OCI-LY3 (cell line): ENCODE measurements around the gene FOCAD.

Experiments used
- H2AFZ ChIP-seq: fragments of 200-600, 300-600 bp; shearing (Covaris generic); 2 replicates; pipeline ENCODE4 v1.6.0; 2014; ENCODE audit warnings: antibody characterized with exemption, low read depth, low read length
- H3K27ac ChIP-seq: fragments of 200-600, 300-600 bp; sonication (generic); 2 replicates; pipeline ENCODE4 v1.5.1; 2014; ENCODE audit warnings: mild to moderate bottlenecking, low read length, moderate library complexity, mixed read lengths
- H3K27me3 ChIP-seq: fragments of 200-600, 300-600 bp; sonication (generic); 2 replicates; pipeline ENCODE4 v1.6.1; 2014; ENCODE audit warnings: low read depth, low read length, mixed read lengths
- H3K36me3 ChIP-seq: fragments of 200-600, 300-600 bp; sonication (generic); replicated peaks from 2 replicates; pipeline ENCODE3; 2014; ENCODE audit warnings: low read depth, low read length, mixed read lengths
- H3K4me1 ChIP-seq: fragments of 300-600, 200-600 bp; sonication (generic); 2 replicates; pipeline ENCODE4 v1.6.1; 2014; ENCODE audit warnings: low read length, mixed read lengths
- H3K4me2 ChIP-seq: fragments of 200-600, 300-600 bp; sonication (generic); 2 replicates; pipeline ENCODE4 v1.6.1; 2014; ENCODE audit warnings: low read length, mixed read lengths
- H3K4me3 ChIP-seq: fragments of 300-600, 200-600 bp; sonication (generic); 2 replicates; pipeline ENCODE4 v1.5.1; 2014; ENCODE audit warnings: antibody characterized with exemption, mild to moderate bottlenecking, low read length, moderate library complexity
- H3K79me2 ChIP-seq: fragments of 300-600, 200-600 bp; shearing (Covaris generic); 2 replicates; pipeline ENCODE4 v1.6.1; 2014; ENCODE audit warnings: mild to moderate bottlenecking, low read length, mixed read lengths
- H3K9ac ChIP-seq: fragments of 300-600, 200-600 bp; shearing (Covaris generic); 2 replicates; pipeline ENCODE4 v1.6.0; 2014; ENCODE audit warnings: mild to moderate bottlenecking, low read length, moderate library complexity
- H3K9me3 ChIP-seq: fragments of 200-600, 300-600 bp; shearing (Covaris generic); 2 replicates; pipeline ENCODE4 v1.6.1; 2014; ENCODE audit warnings: low read length, mixed read lengths; ENCODE audit not compliant: insufficient read depth
- H4K20me1 ChIP-seq: fragments of 200-600, 300-600 bp; sonication (generic); 2 replicates; pipeline ENCODE4 v1.6.1; 2016; ENCODE audit warnings: low read length, mixed read lengths; ENCODE audit not compliant: insufficient read depth
- EZH2phosphoT487 ChIP-seq: fragments of 200-600 bp; shearing (Covaris generic); IDR thresholded peaks from 2 replicates; pipeline ENCODE4 v1.6.1; 2018; ENCODE audit warnings: antibody characterized with exemption, mixed run types, low read depth
- TF ChIP-seq, protein P1 (sequence below): fragments of 200-600, 300-600 bp; sonication (generic); IDR thresholded peaks from 2 replicates; pipeline ENCODE4 v1.5.1; 2014; ENCODE audit warnings: antibody characterized with exemption, low read length, low read depth

The FOCAD gene

DNA sequence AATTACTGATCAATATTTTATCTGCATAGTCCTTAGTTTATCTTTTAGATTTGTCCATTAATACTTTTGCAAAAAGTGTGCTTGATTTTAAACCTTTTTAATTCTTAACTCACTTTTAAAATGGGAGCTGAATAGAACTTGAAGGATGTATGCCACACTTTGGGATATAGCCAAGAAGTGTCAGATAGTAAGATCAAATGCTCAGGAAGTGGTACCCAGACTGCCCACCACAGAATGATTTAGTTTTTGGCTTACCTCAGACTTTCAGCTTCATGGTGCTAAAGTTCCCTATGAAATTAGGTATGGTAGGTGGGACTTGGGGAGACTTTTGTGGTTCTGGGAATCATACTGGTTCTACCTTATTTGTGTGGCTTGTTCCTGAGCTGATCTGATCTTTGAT, 14.7 kb downstream of the FOCAD start:
- Histone ChIP-seq H3K4me3 (no peak overlapping the region), H2AFZ (no peak overlapping the region), H3K9me3 (no peaks in the 10 kb centered on the region), H3K27ac (no peak overlapping the region), H3K9ac (no peak overlapping the region), H3K36me3 (no peaks in the 10 kb centered on the region), H3K4me2 (no peak overlapping the region), H3K4me1 (no peaks in the 10 kb centered on the region), H4K20me1 (no peaks in the 10 kb centered on the region), H3K27me3 (no peaks in the 10 kb centered on the region), H3K79me2 (no peaks in the 10 kb centered on the region; the same call in 1 of the 2 replicates)
- no peak for TF ChIP-seq EZH2phosphoT487
- TF ChIP-seq, protein P1, sequence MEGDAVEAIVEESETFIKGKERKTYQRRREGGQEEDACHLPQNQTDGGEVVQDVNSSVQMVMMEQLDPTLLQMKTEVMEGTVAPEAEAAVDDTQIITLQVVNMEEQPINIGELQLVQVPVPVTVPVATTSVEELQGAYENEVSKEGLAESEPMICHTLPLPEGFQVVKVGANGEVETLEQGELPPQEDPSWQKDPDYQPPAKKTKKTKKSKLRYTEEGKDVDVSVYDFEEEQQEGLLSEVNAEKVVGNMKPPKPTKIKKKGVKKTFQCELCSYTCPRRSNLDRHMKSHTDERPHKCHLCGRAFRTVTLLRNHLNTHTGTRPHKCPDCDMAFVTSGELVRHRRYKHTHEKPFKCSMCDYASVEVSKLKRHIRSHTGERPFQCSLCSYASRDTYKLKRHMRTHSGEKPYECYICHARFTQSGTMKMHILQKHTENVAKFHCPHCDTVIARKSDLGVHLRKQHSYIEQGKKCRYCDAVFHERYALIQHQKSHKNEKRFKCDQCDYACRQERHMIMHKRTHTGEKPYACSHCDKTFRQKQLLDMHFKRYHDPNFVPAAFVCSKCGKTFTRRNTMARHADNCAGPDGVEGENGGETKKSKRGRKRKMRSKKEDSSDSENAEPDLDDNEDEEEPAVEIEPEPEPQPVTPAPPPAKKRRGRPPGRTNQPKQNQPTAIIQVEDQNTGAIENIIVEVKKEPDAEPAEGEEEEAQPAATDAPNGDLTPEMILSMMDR: no peak

DNA sequence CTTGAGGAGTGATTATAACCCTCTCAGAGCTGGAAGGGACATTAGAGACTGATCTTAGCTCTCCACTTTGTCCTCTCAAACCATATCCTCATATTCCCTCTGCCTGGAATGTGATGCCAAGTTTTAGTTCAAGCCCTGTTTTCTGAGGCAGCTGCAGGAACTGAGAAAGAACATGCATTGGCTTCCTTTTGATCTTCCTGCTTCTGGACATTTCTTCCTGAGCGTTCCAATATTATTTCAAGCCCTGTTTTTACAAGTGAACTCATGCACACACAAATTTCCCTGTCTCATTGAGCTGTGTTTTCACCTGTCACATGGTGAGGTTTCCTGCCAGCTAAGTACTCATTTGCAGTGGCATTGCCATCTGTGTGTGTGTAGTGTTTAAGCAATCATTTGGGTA, 17.0 kb downstream of the FOCAD start:
- Histone ChIP-seq H3K27me3 (no peaks in the 10 kb centered on the region), H3K79me2 (no peaks in the 10 kb centered on the region; the same call in 1 of the 2 replicates), H3K4me1 (no peaks in the 10 kb centered on the region), H3K4me3 (no peak overlapping the region), H3K9me3 (no peaks in the 10 kb centered on the region), H2AFZ (no peak overlapping the region), H3K27ac (no peak overlapping the region), H3K4me2 (no peak overlapping the region), H3K36me3 (no peaks in the 10 kb centered on the region), H3K9ac (no peak overlapping the region), H4K20me1 (no peaks in the 10 kb centered on the region)
- no peak for TF ChIP-seq EZH2phosphoT487
- TF ChIP-seq, protein P1: no peak

DNA sequence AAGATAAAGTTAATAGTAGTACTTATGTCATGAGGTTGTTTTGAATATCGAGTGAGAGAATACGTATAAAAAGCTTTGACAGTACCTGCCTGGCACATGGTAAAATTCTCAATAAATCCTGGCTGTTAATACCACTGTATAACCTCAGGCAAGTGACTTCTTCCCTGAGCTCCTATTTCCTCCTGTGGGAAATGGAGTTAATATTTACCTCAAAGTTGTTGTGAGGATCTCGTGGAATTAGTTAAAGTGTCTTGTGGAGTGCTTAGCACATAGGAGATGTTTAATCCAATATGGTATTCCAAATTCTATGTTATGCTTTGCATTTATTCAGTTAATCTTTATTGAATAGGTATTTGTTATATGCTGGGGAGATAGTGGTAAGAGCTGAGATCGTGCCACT, 18.5 kb downstream of the FOCAD start:
- Histone ChIP-seq H3K27me3 (no peaks in the 10 kb centered on the region), H3K9me3 (no peaks in the 10 kb centered on the region), H3K9ac (no peak overlapping the region), H3K79me2 (no peaks in the 10 kb centered on the region; the same call in 1 of the 2 replicates), H2AFZ (no peak overlapping the region), H3K4me1 (no peaks in the 10 kb centered on the region), H3K4me2 (no peak overlapping the region), H3K4me3 (no peak overlapping the region), H4K20me1 (no peaks in the 10 kb centered on the region), H3K27ac (no peak overlapping the region), H3K36me3 (no peaks in the 10 kb centered on the region)
- TF ChIP-seq EZH2phosphoT487: no peak
- TF ChIP-seq, protein P1: no peak

- H2AFZ ChIP-seq: no peak overlapping the region
- H3K27ac ChIP-seq: no peak overlapping the region
- H3K4me3 ChIP-seq: no peak overlapping the region
- H3K4me1 ChIP-seq: no peaks in the 10 kb centered on the region
- no peak overlapping the region for H3K4me2 ChIP-seq
- H3K36me3 ChIP-seq: no peaks in the 10 kb centered on the region
- H3K79me2 ChIP-seq: no peaks in the 10 kb centered on the region; the same call in 1 of the 2 replicates
- H3K9ac ChIP-seq: no peak overlapping the region
- no peaks in the 10 kb centered on the region for H3K9me3 ChIP-seq
- no peaks in the 10 kb centered on the region for H3K27me3 ChIP-seq
- no peak for TF ChIP-seq EZH2phosphoT487
- TF ChIP-seq, protein P1: no peak
- no peaks in the 10 kb centered on the region for H4K20me1 ChIP-seq
Observed at GRCh38 chr9:20703146-20703545, 19.1 kb downstream of the FOCAD start.
